ENCODE results near the gene EPS8. TPM values are rescaled to one million over a fixed set of nuclear protein-coding genes. Genes with fewer than 3 reads are reported as not detected.

EPS8 gene
- polyA plus RNA-seq, 3 donors: 10.1 to 71.5 (median 56.7) TPM

- H3K27ac ChIP-seq (ENCODE audit: low read depth, low read length): no peak overlapping the region
- WGBS, 3 donors: 92 to 98% (median 92%) methylated on average over 4 of the region's 4 CpGs
Observed at GRCh38 chr12:15729097-15729496, 60.1 kb downstream of the EPS8 start.

GRCh38 chr12:15728118-15728598, 61.0 kb downstream of the EPS8 start:
- H3K27ac ChIP-seq (ENCODE audit: low read depth, low read length): no peak overlapping the region
- 69 to 86% (median 76%) methylated on average over 5 of the region's 5 CpGs for WGBS, 3 donors

GRCh38 chr12:15726878-15727150, 62.4 kb downstream of the EPS8 start:
- H3K27ac ChIP-seq (ENCODE audit: low read depth, low read length): no peak overlapping the region

- WGBS, 3 donors: 34 to 67% (median 54%) methylated on average over 2 of the region's 2 CpGs
- H3K27ac ChIP-seq (ENCODE audit: low read depth, low read length): no peak overlapping the region
Observed at GRCh38 chr12:15726027-15726877, 62.9 kb downstream of the EPS8 start.

- 98 to 100% (median 100%) methylated on average over 1 of the region's 1 CpG for WGBS, 3 donors
- no peak overlapping the region for H3K27ac ChIP-seq (ENCODE audit: low read depth, low read length)
Observed at GRCh38 chr12:15722951-15723350, 66.2 kb downstream of the EPS8 start.

- WGBS, 3 donors: 83 to 90% (median 87%) methylated on average over 4 of the region's 4 CpGs
- no peak overlapping the region for H3K27ac ChIP-seq (ENCODE audit: low read depth, low read length)
Observed at GRCh38 chr12:15721316-15722115, 67.7 kb downstream of the EPS8 start.

GRCh38 chr12:15720295-15720694, 68.9 kb downstream of the EPS8 start:
- 82 to 89% (median 88%) methylated on average over 2 of the region's 2 CpGs for WGBS, 3 donors
- H3K27ac ChIP-seq (ENCODE audit: low read depth, low read length): no peak overlapping the region

- WGBS, 3 donors: 55 to 78% (median 76%) methylated on average over 2 of the region's 2 CpGs
Observed at GRCh38 chr12:15719230-15719629, 70.0 kb downstream of the EPS8 start.

GRCh38 chr12:15717940-15718567, 71.1 kb downstream of the EPS8 start:
- WGBS, 3 donors: 50 to 85% (median 78%) methylated on average over 1 of the region's 1 CpG
- H3K27ac ChIP-seq (ENCODE audit: low read depth, low read length): no peak overlapping the region

More at GRCh38 chr12:15719230-15719629, 70.0 kb downstream of the EPS8 start:
- no peak overlapping the region for H3K27ac ChIP-seq (ENCODE audit: low read depth, low read length)

- WGBS, 3 donors: 74 to 86% (median 80%) methylated on average over 2 of the region's 2 CpGs
- no peak overlapping the region for H3K27ac ChIP-seq (ENCODE audit: low read depth, low read length)
Observed at GRCh38 chr12:15716581-15716980, 72.6 kb downstream of the EPS8 start.

- WGBS, 3 donors: 83 to 94% (median 93%) methylated on average over 2 of the region's 2 CpGs
- H3K27ac ChIP-seq (ENCODE audit: low read depth, low read length): no peak overlapping the region
Observed at GRCh38 chr12:15714256-15714655, 74.9 kb downstream of the EPS8 start.

GRCh38 chr12:15712823-15713660, 76.1 kb downstream of the EPS8 start:
- 44 to 69% (median 57%) methylated on average over 8 of the region's 8 CpGs for WGBS, 3 donors
- no peak overlapping the region for H3K27ac ChIP-seq (ENCODE audit: low read depth, low read length)

- WGBS, 3 donors: 24 to 88% (median 69%) methylated on average over 1 of the region's 1 CpG
- no peak overlapping the region for H3K27ac ChIP-seq (ENCODE audit: low read depth, low read length)
Observed at GRCh38 chr12:15712160-15712559, 77.0 kb downstream of the EPS8 start.

GRCh38 chr12:15710860-15711510, 78.2 kb downstream of the EPS8 start:
- WGBS, 3 donors: 88 to 93% (median 92%) methylated on average over 4 of the region's 4 CpGs
- no peak overlapping the region for H3K27ac ChIP-seq (ENCODE audit: low read depth, low read length)

- 82 to 94% (median 83%) methylated on average over 6 of the region's 6 CpGs for WGBS, 3 donors
- H3K27ac ChIP-seq (ENCODE audit: low read depth, low read length): no peak overlapping the region
Observed at GRCh38 chr12:15709551-15709950, 79.6 kb downstream of the EPS8 start.

GRCh38 chr12:15708396-15709076, 80.7 kb downstream of the EPS8 start:
- no peak overlapping the region for H3K27ac ChIP-seq (ENCODE audit: low read depth, low read length)
- WGBS, 3 donors: 92 to 99% (median 94%) methylated on average over 2 of the region's 2 CpGs

- WGBS, 3 donors: 64 to 85% (median 83%) methylated on average over 6 of the region's 6 CpGs
- no peak overlapping the region for H3K27ac ChIP-seq (ENCODE audit: low read depth, low read length)
Observed at GRCh38 chr12:15707516-15708199, 81.5 kb downstream of the EPS8 start.
